GM23338 (cell line): Measurements from ENCODE around the gene CGB3. TPM values are rescaled to one million over a fixed set of nuclear protein-coding genes. Genes with fewer than 3 reads are reported as not detected.

Experiments used
- ATAC-seq: fragments of 200-7000 bp; cut with Tn5 transposase; 3 replicates; pipeline ENCODE4 v1.9.1; 2020
- DNase-seq: peaks from one replicate; pipeline ENCODE4 v3.0.0-alpha.2; 2015; ENCODE audit warnings: low spot score
- H2AFZ ChIP-seq: fragments of 200-600 bp; sonication (generic); 2 replicates; pipeline ENCODE4 v1.8.0; 2016; ENCODE audit warnings: antibody characterized with exemption, mild to moderate bottlenecking, moderate library complexity
- H3F3A ChIP-seq: fragments of 200-600 bp; sonication (generic); replicated peaks from 2 replicates; pipeline ENCODE4 v1.8.0; 2017; ENCODE audit warnings: antibody characterized with exemption, mixed run types, low read depth
- H3K27ac ChIP-seq: fragments of 200-600 bp; sonication (generic); 2 replicates; pipeline ENCODE4 v1.6.1; 2016; ENCODE audit warnings: low read depth
- H3K27me3 ChIP-seq: fragments of 200-600 bp; sonication (generic); 2 replicates; pipeline ENCODE4 v1.8.0; 2016; ENCODE audit warnings: mild to moderate bottlenecking, mixed run types, moderate library complexity; ENCODE audit not compliant: insufficient read depth
- H3K36me3 ChIP-seq: fragments of 200-600 bp; sonication (generic); 2 replicates; pipeline ENCODE4 v1.8.0; 2016; ENCODE audit warnings: mild to moderate bottlenecking; ENCODE audit not compliant: insufficient read depth
- H3K4me1 ChIP-seq: fragments of 200-600 bp; sonication (generic); 2 replicates; pipeline ENCODE4 v1.8.0; 2016; ENCODE audit warnings: mild to moderate bottlenecking, moderate library complexity; ENCODE audit not compliant: insufficient read depth
- H3K4me2 ChIP-seq: fragments of 200-600 bp; sonication (generic); 2 replicates; pipeline ENCODE4 v1.7.1; 2017; ENCODE audit warnings: mixed run types
- H3K4me3 ChIP-seq: fragments of 200-600 bp; sonication (generic); 2 replicates; pipeline ENCODE4 v1.6.1; 2016; ENCODE audit warnings: mixed run types
- H3K79me2 ChIP-seq: fragments of 200-600 bp; sonication (generic); replicated peaks from 2 replicates; pipeline ENCODE4 v1.8.0; 2017; ENCODE audit warnings: mild to moderate bottlenecking; ENCODE audit not compliant: insufficient read depth
- H3K9me2 ChIP-seq: fragments of 200-600 bp; sonication (generic); 2 replicates; pipeline ENCODE4 v1.8.0; 2017; ENCODE audit not compliant: insufficient read depth
- H4K20me1 ChIP-seq: fragments of 200-600 bp; sonication (generic); replicated peaks from 2 replicates; pipeline ENCODE4 v1.8.0; 2017; ENCODE audit warnings: mild to moderate bottlenecking; ENCODE audit not compliant: insufficient read depth
- H3K27ac Mint-ChIP-seq: 2 replicates; pipeline ENCODE4 v1.8.0; 2020; ENCODE audit warnings: inconsistent platforms, mild to moderate bottlenecking, moderate library complexity, mixed read lengths
- H3K27me3 Mint-ChIP-seq: 3 replicates; pipeline ENCODE4 v1.8.0; 2022; ENCODE audit warnings: low read depth, mild to moderate bottlenecking, moderate library complexity, mixed read lengths, inconsistent platforms; ENCODE audit not compliant: insufficient read depth, poor library complexity
- H3K36me3 Mint-ChIP-seq: 3 replicates; pipeline ENCODE4 v1.8.0; 2021; ENCODE audit warnings: low read depth, mild to moderate bottlenecking, inconsistent platforms, moderate library complexity, mixed read lengths
- H3K4me1 Mint-ChIP-seq: 3 replicates; pipeline ENCODE4 v1.8.0; 2020; ENCODE audit warnings: mild to moderate bottlenecking, inconsistent platforms, mixed read lengths
- H3K4me3 Mint-ChIP-seq: 3 replicates; pipeline ENCODE4 v1.8.0; 2021; ENCODE audit warnings: moderate library complexity, mild to moderate bottlenecking, inconsistent platforms, mixed read lengths
- H3K9me3 Mint-ChIP-seq: 3 replicates; pipeline ENCODE4 v1.8.0; 2020; ENCODE audit warnings: moderate library complexity, mild to moderate bottlenecking, inconsistent platforms, mixed read lengths
- CREB1 ChIP-seq: fragments of 250-450 bp; sonication (Bioruptor Pico); IDR thresholded peaks from 2 replicates; pipeline ENCODE4 v1.5.0; 2020; ENCODE audit warnings: low read depth, mild to moderate bottlenecking, moderate library complexity
- CTCF ChIP-seq, 2 experiments: fragments of 200-600 bp in 1 of 2; sonication (generic) in 1 of 2; conservative IDR thresholded peaks; 2 replicates each; pipeline versions ENCODE4 v1.5.1 to v1.6.1; 2016 to 2017; ENCODE audit warnings: antibody characterized with exemption in 2 of 2, low read depth in 2 of 2, mild to moderate bottlenecking in 2 of 2, moderate library complexity in 1 of 2
- ETS1 ChIP-seq: IDR thresholded peaks from 2 replicates; pipeline ENCODE4 v1.6.1; 2016; ENCODE audit warnings: antibody characterized with exemption
- EZH2 ChIP-seq: fragments of 200-600 bp; sonication (generic); IDR thresholded peaks from one replicate; pipeline ENCODE4 v1.8.0; 2017; ENCODE audit warnings: antibody characterized with exemption, mild to moderate bottlenecking, low read depth; ENCODE audit not compliant: unreplicated experiment
- EZH2phosphoT487 ChIP-seq: fragments of 200-600 bp; sonication (generic); IDR thresholded peaks from one replicate; pipeline ENCODE4 v1.8.1; 2018; ENCODE audit warnings: antibody characterized with exemption; ENCODE audit not compliant: unreplicated experiment
- JUNB ChIP-seq: IDR thresholded peaks from one replicate; pipeline ENCODE4 v1.6.1; 2016; ENCODE audit warnings: antibody characterized with exemption; ENCODE audit not compliant: unreplicated experiment
- NANOG ChIP-seq: IDR thresholded peaks from 2 replicates; pipeline ENCODE4 v1.6.1; 2016; ENCODE audit warnings: antibody characterized with exemption, borderline replicate concordance
- POLR2AphosphoS5 ChIP-seq: IDR thresholded peaks from 2 replicates; pipeline ENCODE4 v1.6.1; 2016; ENCODE audit warnings: antibody characterized with exemption, low read depth
- STAT1 ChIP-seq: IDR thresholded peaks from one replicate; pipeline ENCODE4 v1.6.1; 2016; ENCODE audit warnings: antibody characterized with exemption; ENCODE audit not compliant: unreplicated experiment
- ZNF114 ChIP-seq: fragments of 250-450 bp; sonication (Bioruptor Pico); IDR thresholded peaks from 2 replicates; pipeline ENCODE4 v1.5.0; 2020; ENCODE audit warnings: mild to moderate bottlenecking, moderate library complexity
- ZNF331 ChIP-seq: fragments of 250-450 bp; sonication (Bioruptor Pico); IDR thresholded peaks from 2 replicates; pipeline ENCODE4 v1.5.0; 2020; ENCODE audit warnings: low read depth, mild to moderate bottlenecking, moderate library complexity
- polyA plus RNA-seq: library from polyadenylated mRNA; unstranded; fragments of >200 nt; fragmentation: Nextera tagmentation; extraction: Ambion mirVana; gene quantifications from 2 replicates; pipeline ENCODE4 v1.2.1, GENCODE V29; 2016
- total RNA-seq: library from RNA; depleted of rRNA; stranded (reverse); fragments of >200 nt; shearing (Covaris generic); gene quantifications from 2 replicates; pipeline ENCODE4 v1.2.3, GENCODE V29; 2014

The CGB3 gene
- total and polyA plus RNA-seq, 2 experiments from 2014 or later = not detected

- TF ChIP-seq ETS1 (peak; percentile 82), CTCF (conservative IDR thresholded peaks at IDR 0.05; ENCODE audit: low read depth in 2 of 2) (peak; percentile 71), POLR2AphosphoS5 (peak; percentile 97), CREB1 (CRISPR knock-in tag) (peak; percentile 84), ZNF331 (CRISPR knock-in tag) (no peak)
Observed at GRCh38 chr19:48993175-48994034, 30.7 kb downstream of the CGB3 start, which contains the start of the genes GYS1 and RUVBL2 (continued).

GRCh38 chr19:48992581-48993174 is 31.5 kb downstream of the CGB3 start:
- Histone ChIP-seq H3K27ac (peak overlapping the region; percentile 81), H3K79me2 (peaks cover 54% of the 10 kb centered on the region)
- TF ChIP-seq EZH2 (no peak), JUNB (no peak), ZNF114 (CRISPR knock-in tag) (no peak), CTCF (conservative IDR thresholded peaks at IDR 0.05; ENCODE audit: low read depth in 2 of 2) (no peak), EZH2phosphoT487 (no peak), POLR2AphosphoS5 (no peak), NANOG (no peak), ZNF331 (CRISPR knock-in tag) (no peak), CREB1 (CRISPR knock-in tag) (no peak), STAT1 (no peak), ETS1 (no peak)

More at GRCh38 chr19:48992581-48993174, 31.5 kb downstream of the CGB3 start:
- no peaks in the 10 kb centered on the region for H3K9me3 Mint-ChIP-seq
- H3K4me1 Mint-ChIP-seq = peaks cover 25% of the 10 kb centered on the region
- ATAC-seq = peak; percentile 9
- H3K4me3 Mint-ChIP-seq = peak overlapping the region; percentile 96
- peak overlapping the region; percentile 97 for H3K27ac Mint-ChIP-seq
- no peaks in the 10 kb centered on the region for H3K9me2 ChIP-seq
- no peaks in the 10 kb centered on the region for H3K27me3 ChIP-seq
- H2AFZ ChIP-seq = peak overlapping the region; percentile 92
- 0 out of 2 replicates have a peak, but pooled peaks cover 3% of the 10 kb centered on the region for H3F3A ChIP-seq
- peak overlapping the region; percentile 100 for H3K4me3 ChIP-seq
- peaks cover 6% of the 10 kb centered on the region for H3K36me3 ChIP-seq
- H3K4me1 ChIP-seq = peaks cover 13% of the 10 kb centered on the region; the same call in 1 of the 2 replicates
- DNase-seq = peak; percentile 51
- peaks cover 6% of the 10 kb centered on the region for H4K20me1 ChIP-seq
- H3K27me3 Mint-ChIP-seq = peaks cover 15% of the 10 kb centered on the region
- peaks cover 30% of the 10 kb centered on the region for H3K36me3 Mint-ChIP-seq
- H3K4me2 ChIP-seq = peak overlapping the region; percentile 98
